Endothelial cell of umbilical vein (primary cell): ENCODE data around the gene URAD.

Experiments
- CTCF ChIP-seq, 2 donors: IDR thresholded peaks; 1 replicate in 1 of 2; 2 replicates in 1 of 2; pipeline ENCODE4 v1.5.1; 2011; ENCODE audit warnings: low read length in 2 of 2, mild to moderate bottlenecking in 2 of 2, moderate library complexity in 2 of 2, control low read depth in 1 of 2, inconsistent platforms in 1 of 2, low read depth in 1 of 2; ENCODE audit not compliant: insufficient read depth in 1 of 2; ENCODE audit errors: extremely low read depth in 1 of 2
- FOS ChIP-seq: IDR thresholded peaks from 2 replicates; pipeline ENCODE4 v1.6.1; 2011; ENCODE audit warnings: mild to moderate bottlenecking, low read length, moderate library complexity, borderline replicate concordance; ENCODE audit not compliant: insufficient read depth
- POLR2A ChIP-seq: IDR thresholded peaks from 2 replicates; pipeline ENCODE4 v1.6.1; 2012; ENCODE audit warnings: low read depth, mild to moderate bottlenecking, control low read depth, low read length

- TF ChIP-seq CTCF (IDR thresholded peaks at IDR 0.05; ENCODE audit: extremely low read depth in 1 of 2, insufficient read depth in 1 of 2, low read depth in 1 of 2, low read length in 2 of 2), result no peak
- TF ChIP-seq POLR2A, result no peak
- TF ChIP-seq FOS, result no peak
Observed at GRCh38 chr13:27965343-27965739, 23.2 kb downstream of the URAD start.
